ENCODE results near the gene TNFRSF8. TPM values are rescaled to one million over a fixed set of nuclear protein-coding genes. Genes with fewer than 3 reads are reported as not detected.
A peak's percentile ranks its signal among the peaks of the same experiment; 100 is the strongest.
"Not testable (repeated sequence)": the region's sequence is repeated elsewhere in the genome, so short reads cannot be mapped to it uniquely, and the experiment has no call there.

Gene TNFRSF8
- total RNA-seq, 1 experiment from 2014 or later = 2.9 TPM

DNA sequence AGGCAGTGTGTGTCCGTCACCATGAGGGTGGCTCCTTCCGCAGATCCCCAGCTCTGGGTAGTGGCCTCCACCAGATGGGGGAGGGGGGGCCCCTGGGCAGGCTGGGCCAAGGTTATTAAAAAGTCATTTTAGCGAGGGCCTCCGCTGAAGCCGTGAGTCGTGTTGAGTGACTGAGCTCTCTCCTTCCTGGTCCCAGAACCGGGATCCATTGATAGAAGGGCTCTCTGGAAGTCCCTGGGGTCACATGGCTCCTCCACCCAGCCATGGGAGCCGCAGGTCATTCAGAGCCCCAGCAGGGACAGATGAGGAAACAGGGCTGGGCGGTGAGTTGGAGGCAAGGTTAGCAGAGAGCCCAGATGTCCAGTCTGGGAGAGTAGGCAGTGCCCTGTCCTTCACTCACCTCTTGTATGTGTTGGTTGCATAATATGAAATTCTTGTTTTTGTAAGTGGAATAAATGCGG, 30.9 kb upstream of the TNFRSF8 start:
- Mint-ChIP-seq H3K27ac (peak overlapping the region in 1 of 3 experiments; percentile 55; a peak in 1 of 7 replicates), H3K4me1 (no peaks in the 10 kb centered on the region), H3K27me3 (ENCODE audit: low read depth) (no peaks in the 10 kb centered on the region), H3K9me3 (no peaks in the 10 kb centered on the region), H3K36me3 (ENCODE audit: insufficient read depth in 1 of 3, low read depth in 3 of 3) (peaks cover 9 to 40% (median 35%) of the 10 kb centered on the region in 3 experiments), H3K4me3 (no peak overlapping the region)
- Histone ChIP-seq H4K91ac (ENCODE audit: insufficient read length, low read depth, low read length) (no peak overlapping the region), H2AFZ (ENCODE audit: low read length) (no peak overlapping the region), H2BK12ac (ENCODE audit: insufficient read length, low read depth, low read length) (no peak overlapping the region), H3K14ac (ENCODE audit: insufficient read depth, low read length) (no peak overlapping the region), H2AK5ac (ENCODE audit: insufficient read length, low read length) (no peak overlapping the region), H3K9me3 (ENCODE audit: control insufficient read depth, low read depth, low read length) (no peaks in the 10 kb centered on the region), H3K27ac (ENCODE audit: insufficient read length, low read depth, low read length) (no peak overlapping the region), H3K18ac (ENCODE audit: insufficient read length, low read depth, low read length) (no peak overlapping the region), H3K27me3 (ENCODE audit: insufficient read depth, low read length) (no peaks in the 10 kb centered on the region), H2BK120ac (ENCODE audit: low read depth, low read length, poor library complexity, severe bottlenecking) (no peak overlapping the region), H3K4ac (ENCODE audit: low read depth, low read length) (no peak overlapping the region), H2BK5ac (ENCODE audit: insufficient read length, low read length) (no peak overlapping the region), H4K5ac (ENCODE audit: insufficient read length, low read depth, low read length) (no peak overlapping the region), H3K9ac (ENCODE audit: extremely low read depth, insufficient read length, low read length) (no peak overlapping the region), H3K4me2 (ENCODE audit: insufficient read depth, insufficient read length, low read length) (no peak overlapping the region), H2BK20ac (ENCODE audit: low read depth, low read length, poor library complexity, severe bottlenecking) (no peak overlapping the region), H3K79me1 (ENCODE audit: insufficient read depth, low read depth, low read length, poor library complexity, severe bottlenecking) (no peaks in the 10 kb centered on the region), H3T11ph (ENCODE audit: low read length) (no peak overlapping the region), H3K23me2 (ENCODE audit: insufficient read length, low read depth, low read length, poor library complexity, severe bottlenecking) (no peaks in the 10 kb centered on the region), H3K79me2 (ENCODE audit: insufficient read depth, low read length) (no peaks in the 10 kb centered on the region), H3K23ac (ENCODE audit: insufficient read length, low read depth, low read length) (no peak overlapping the region), H3K4me1 (ENCODE audit: insufficient read depth, low read length) (no peaks in the 10 kb centered on the region), H4K8ac (replicated peaks; ENCODE audit: insufficient read length, low read depth, low read length) (no peak overlapping the region), H2BK15ac (ENCODE audit: low read depth, low read length) (no peak overlapping the region), H3K56ac (ENCODE audit: insufficient read length, low read depth, low read length) (no peak overlapping the region), H4K20me1 (ENCODE audit: control insufficient read depth, insufficient read depth, insufficient read length) (no peaks in the 10 kb centered on the region)
- TF ChIP-seq, protein P1, sequence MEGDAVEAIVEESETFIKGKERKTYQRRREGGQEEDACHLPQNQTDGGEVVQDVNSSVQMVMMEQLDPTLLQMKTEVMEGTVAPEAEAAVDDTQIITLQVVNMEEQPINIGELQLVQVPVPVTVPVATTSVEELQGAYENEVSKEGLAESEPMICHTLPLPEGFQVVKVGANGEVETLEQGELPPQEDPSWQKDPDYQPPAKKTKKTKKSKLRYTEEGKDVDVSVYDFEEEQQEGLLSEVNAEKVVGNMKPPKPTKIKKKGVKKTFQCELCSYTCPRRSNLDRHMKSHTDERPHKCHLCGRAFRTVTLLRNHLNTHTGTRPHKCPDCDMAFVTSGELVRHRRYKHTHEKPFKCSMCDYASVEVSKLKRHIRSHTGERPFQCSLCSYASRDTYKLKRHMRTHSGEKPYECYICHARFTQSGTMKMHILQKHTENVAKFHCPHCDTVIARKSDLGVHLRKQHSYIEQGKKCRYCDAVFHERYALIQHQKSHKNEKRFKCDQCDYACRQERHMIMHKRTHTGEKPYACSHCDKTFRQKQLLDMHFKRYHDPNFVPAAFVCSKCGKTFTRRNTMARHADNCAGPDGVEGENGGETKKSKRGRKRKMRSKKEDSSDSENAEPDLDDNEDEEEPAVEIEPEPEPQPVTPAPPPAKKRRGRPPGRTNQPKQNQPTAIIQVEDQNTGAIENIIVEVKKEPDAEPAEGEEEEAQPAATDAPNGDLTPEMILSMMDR (conservative IDR thresholded peaks at IDR 0.05) = no peak
- WGBS (ENCODE audit: extremely low coverage, insufficient read length, low lambda C conversion rate) = no CpG with 5 or more reads among the region's 10 CpGs
- DNase-seq = no peak

DNA sequence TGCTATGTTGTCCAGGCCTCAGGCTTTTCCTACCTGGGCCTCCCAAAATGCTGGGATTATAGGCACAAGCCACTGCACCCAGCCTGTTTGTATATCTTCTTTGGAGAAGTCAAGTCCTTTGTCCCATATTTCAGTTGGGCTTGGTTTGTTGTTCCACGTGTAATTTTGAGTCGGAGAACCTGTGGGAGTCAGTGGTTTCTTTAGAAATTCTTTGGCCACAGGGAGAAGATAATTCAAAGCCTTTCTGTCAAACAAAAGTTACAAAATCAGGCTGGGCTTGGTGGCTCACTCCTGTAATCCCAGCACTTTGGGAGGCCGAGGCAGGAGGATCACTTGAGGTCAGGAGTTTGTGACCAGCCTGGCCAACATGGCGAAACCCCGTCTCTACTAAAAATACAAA, 29.7 kb upstream of the TNFRSF8 start:
- not testable (repeated sequence) for H3K9ac ChIP-seq (ENCODE audit: extremely low read depth, insufficient read length, low read length); H3K56ac ChIP-seq (ENCODE audit: insufficient read length, low read depth, low read length); H3K4ac ChIP-seq (ENCODE audit: low read depth, low read length); H3K79me2 ChIP-seq (ENCODE audit: insufficient read depth, low read length); H3K9me3 ChIP-seq (ENCODE audit: control insufficient read depth, low read depth, low read length); H3K4me3 Mint-ChIP-seq; DNase-seq; H4K91ac ChIP-seq (ENCODE audit: insufficient read length, low read depth, low read length); H3K4me1 ChIP-seq (ENCODE audit: insufficient read depth, low read length); H3K23ac ChIP-seq (ENCODE audit: insufficient read length, low read depth, low read length); H3K4me1 Mint-ChIP-seq; H2BK15ac ChIP-seq (ENCODE audit: low read depth, low read length); H2AK5ac ChIP-seq (ENCODE audit: insufficient read length, low read length); H2BK5ac ChIP-seq (ENCODE audit: insufficient read length, low read length); H3T11ph ChIP-seq (ENCODE audit: low read length); H4K8ac ChIP-seq (replicated peaks; ENCODE audit: insufficient read length, low read depth, low read length); H3K27ac ChIP-seq (ENCODE audit: insufficient read length, low read depth, low read length); H3K27me3 Mint-ChIP-seq (ENCODE audit: low read depth); H3K79me1 ChIP-seq (ENCODE audit: insufficient read depth, low read depth, low read length, poor library complexity, severe bottlenecking); H4K5ac ChIP-seq (ENCODE audit: insufficient read length, low read depth, low read length); H2BK12ac ChIP-seq (ENCODE audit: insufficient read length, low read depth, low read length); H3K4me2 ChIP-seq (ENCODE audit: insufficient read depth, insufficient read length, low read length); H3K27me3 ChIP-seq (ENCODE audit: insufficient read depth, low read length); H2BK20ac ChIP-seq (ENCODE audit: low read depth, low read length, poor library complexity, severe bottlenecking); H2AFZ ChIP-seq (ENCODE audit: low read length); H3K14ac ChIP-seq (ENCODE audit: insufficient read depth, low read length); H2BK120ac ChIP-seq (ENCODE audit: low read depth, low read length, poor library complexity, severe bottlenecking); H4K20me1 ChIP-seq (ENCODE audit: control insufficient read depth, insufficient read depth, insufficient read length); H3K23me2 ChIP-seq (ENCODE audit: insufficient read length, low read depth, low read length, poor library complexity, severe bottlenecking); H3K9me3 Mint-ChIP-seq; H3K27ac Mint-ChIP-seq; H3K18ac ChIP-seq (ENCODE audit: insufficient read length, low read depth, low read length)
- WGBS (ENCODE audit: extremely low coverage, insufficient read length, low lambda C conversion rate) = no CpG with 5 or more reads among the region's 5 CpGs
- peaks cover under 1 to 30% (median 23%) of the 10 kb centered on the region in 3 experiments; a peak in 6 of 7 replicates for H3K36me3 Mint-ChIP-seq (ENCODE audit: insufficient read depth in 1 of 3, low read depth in 3 of 3)
